Measurements from ENCODE around the gene CACNA2D1.

Gene CACNA2D1

DNA sequence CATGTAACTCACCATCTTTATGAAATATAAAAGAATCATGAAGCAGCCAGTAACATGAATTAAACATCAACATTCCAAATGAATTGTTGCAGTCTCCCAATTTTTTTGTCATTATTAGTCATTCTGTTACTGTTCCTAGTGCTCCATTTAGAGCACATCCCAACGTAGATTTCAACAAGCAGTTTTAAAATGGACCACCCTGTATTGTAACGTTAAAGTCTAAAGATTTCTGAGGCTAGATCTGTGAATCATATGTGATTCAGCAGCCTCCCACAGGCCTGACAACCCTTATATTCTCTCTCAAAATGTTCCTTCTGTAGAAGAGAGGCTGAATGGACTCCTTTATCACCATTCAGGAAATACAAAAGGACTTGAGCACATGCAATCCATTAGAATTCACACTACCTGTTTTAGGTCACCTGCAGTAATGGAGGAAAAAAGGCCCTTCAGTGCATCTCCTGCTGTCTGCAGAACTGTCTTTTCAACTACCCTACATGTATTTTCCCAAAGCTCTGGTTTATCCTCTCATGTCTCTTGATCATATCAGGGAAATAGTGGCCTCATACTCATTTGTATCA, 81.4 kb downstream of the CACNA2D1 start:
- no peak overlapping the region for H3K23ac ChIP-seq (ENCODE audit: low read length)
- H3K36me3 ChIP-seq (ENCODE audit: control insufficient read depth, insufficient read depth, low read length) = no peaks in the 10 kb centered on the region
- no peak overlapping the region for H3K27ac ChIP-seq (ENCODE audit: low read depth, low read length)
- no peak overlapping the region for H2AK5ac ChIP-seq (ENCODE audit: low read length)
- no peak overlapping the region for H4K8ac ChIP-seq (ENCODE audit: low read depth, low read length)
- no peak overlapping the region for H3K9ac ChIP-seq (ENCODE audit: low read length)
- WGBS (ENCODE audit: extremely low coverage, insufficient coverage, low lambda C conversion rate) = no CpG with 5 or more reads among the region's 2 CpGs
- no peak overlapping the region for H2BK15ac ChIP-seq (replicated peaks; ENCODE audit: low read depth)
- no peak for DNase-seq
- no peak overlapping the region for H3K4me3 ChIP-seq (ENCODE audit: low read length)
- no peaks in the 10 kb centered on the region for H3K79me2 ChIP-seq (ENCODE audit: control insufficient read depth, insufficient read depth, low read length)
- H3K4ac ChIP-seq (ENCODE audit: low read depth, low read length) = no peak overlapping the region
- H3K56ac ChIP-seq (ENCODE audit: low read length) = no peak overlapping the region
- H4K5ac ChIP-seq (ENCODE audit: low read length) = no peak overlapping the region
- no peak overlapping the region for H3K18ac ChIP-seq (ENCODE audit: low read length)
- H2BK120ac ChIP-seq (ENCODE audit: low read depth, low read length) = no peak overlapping the region
- H3K4me1 ChIP-seq (ENCODE audit: control insufficient read depth, low read depth, low read length) = no peaks in the 10 kb centered on the region
- no peaks in the 10 kb centered on the region for H3K27me3 ChIP-seq (ENCODE audit: insufficient read depth, low read length, poor library complexity)
- no peak overlapping the region for H2BK5ac ChIP-seq (ENCODE audit: low read length)
- H3K79me1 ChIP-seq (ENCODE audit: low read length) = no peaks in the 10 kb centered on the region
- no peak overlapping the region for H3K4me2 ChIP-seq (ENCODE audit: low read length)

DNA sequence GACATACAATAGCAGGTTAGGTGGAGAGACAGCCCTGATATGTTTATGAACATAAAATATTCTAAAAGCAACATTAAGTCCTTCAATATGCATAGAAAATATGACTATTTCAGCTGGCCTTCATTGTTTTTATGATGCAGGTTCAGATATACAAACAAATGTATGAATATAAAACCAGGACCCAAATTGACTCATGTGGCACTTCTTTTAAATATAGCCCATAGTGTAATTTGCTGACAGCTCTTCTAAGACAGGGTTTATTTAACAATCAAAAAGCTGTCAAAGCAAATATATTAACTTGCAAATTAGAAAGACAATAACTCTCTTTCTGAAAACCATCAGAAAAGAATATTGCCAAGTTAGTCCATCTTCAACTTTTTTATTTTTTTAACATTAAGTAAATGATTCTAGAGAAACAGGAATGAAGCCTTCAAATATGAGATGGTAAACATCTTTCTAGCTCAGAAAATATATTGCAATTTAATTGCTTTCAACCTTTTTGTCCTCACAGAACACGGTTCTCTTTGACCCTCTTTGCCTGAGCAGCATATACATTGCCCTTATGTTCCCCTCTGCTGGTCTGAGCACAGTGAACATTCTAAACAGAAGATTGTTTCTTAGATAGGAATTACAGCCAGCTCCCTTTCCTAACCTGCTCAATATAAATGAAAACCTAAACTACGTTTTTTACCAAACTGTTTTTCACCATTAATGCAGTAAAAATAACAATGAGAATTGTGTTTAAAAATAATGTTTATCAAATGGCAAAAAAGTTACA, 82.8 kb downstream of the CACNA2D1 start:
- no peaks in the 10 kb centered on the region for H3K79me1 ChIP-seq (ENCODE audit: low read length)
- DNase-seq = no peak
- no peaks in the 10 kb centered on the region for H3K79me2 ChIP-seq (ENCODE audit: control insufficient read depth, insufficient read depth, low read length)
- no peak overlapping the region for H4K5ac ChIP-seq (ENCODE audit: low read length)
- no CpG with 5 or more reads among the region's 2 CpGs for WGBS (ENCODE audit: extremely low coverage, insufficient coverage, low lambda C conversion rate)
- no peak overlapping the region for H3K56ac ChIP-seq (ENCODE audit: low read length)
- no peak overlapping the region for H3K4me2 ChIP-seq (ENCODE audit: low read length)
- no peak overlapping the region for H3K4me3 ChIP-seq (ENCODE audit: low read length)
- H3K27ac ChIP-seq (ENCODE audit: low read depth, low read length) = no peak overlapping the region
- H4K8ac ChIP-seq (ENCODE audit: low read depth, low read length) = no peak overlapping the region
- H2BK5ac ChIP-seq (ENCODE audit: low read length) = no peak overlapping the region
- H2BK120ac ChIP-seq (ENCODE audit: low read depth, low read length) = no peak overlapping the region
- no peak overlapping the region for H3K18ac ChIP-seq (ENCODE audit: low read length)
- no peak overlapping the region for H3K4ac ChIP-seq (ENCODE audit: low read depth, low read length)
- no peak overlapping the region for H2BK15ac ChIP-seq (replicated peaks; ENCODE audit: low read depth)
- no peak overlapping the region for H3K23ac ChIP-seq (ENCODE audit: low read length)
- H2AK5ac ChIP-seq (ENCODE audit: low read length) = no peak overlapping the region
- no peaks in the 10 kb centered on the region for H3K4me1 ChIP-seq (ENCODE audit: control insufficient read depth, low read depth, low read length)
- H3K27me3 ChIP-seq (ENCODE audit: insufficient read depth, low read length, poor library complexity) = no peaks in the 10 kb centered on the region
- H3K9ac ChIP-seq (ENCODE audit: low read length) = no peak overlapping the region
- no peaks in the 10 kb centered on the region for H3K36me3 ChIP-seq (ENCODE audit: control insufficient read depth, insufficient read depth, low read length)

GRCh38 chr7:82359426-82359825, 84.2 kb downstream of the CACNA2D1 start:
- H2BK120ac ChIP-seq (ENCODE audit: low read depth, low read length) = no peak overlapping the region
- WGBS (ENCODE audit: extremely low coverage, insufficient coverage, low lambda C conversion rate) = 100% methylated on average over 1 of the region's 3 CpGs

DNA sequence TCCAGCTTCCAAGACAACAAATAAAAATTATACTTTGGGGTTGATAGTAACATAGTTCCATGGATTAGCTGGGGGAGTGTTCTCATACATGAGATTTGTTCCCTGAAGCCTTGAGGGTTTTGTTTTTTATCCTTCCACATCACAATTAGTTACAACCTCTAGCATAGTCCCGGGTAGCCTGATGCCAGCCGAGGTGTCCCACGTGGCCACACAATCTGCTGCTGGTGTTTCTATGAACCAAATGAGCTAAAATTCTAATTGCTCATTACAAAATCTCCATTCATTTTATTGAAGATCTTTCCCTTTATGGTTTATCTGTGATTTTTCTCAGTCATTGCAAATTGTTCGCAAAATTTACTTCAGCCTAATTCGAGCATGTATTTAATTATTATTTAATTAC, 84.7 kb downstream of the CACNA2D1 start:
- Histone ChIP-seq H3K79me1 (ENCODE audit: low read length) (no peaks in the 10 kb centered on the region), H3K4me2 (ENCODE audit: low read length) (no peak overlapping the region), H3K4ac (ENCODE audit: low read depth, low read length) (no peak overlapping the region), H4K5ac (ENCODE audit: low read length) (no peak overlapping the region), H2BK15ac (replicated peaks; ENCODE audit: low read depth) (no peak overlapping the region), H2BK120ac (ENCODE audit: low read depth, low read length) (no peak overlapping the region), H3K27me3 (ENCODE audit: insufficient read depth, low read length, poor library complexity) (no peaks in the 10 kb centered on the region), H3K36me3 (ENCODE audit: control insufficient read depth, insufficient read depth, low read length) (no peaks in the 10 kb centered on the region), H2BK5ac (ENCODE audit: low read length) (no peak overlapping the region), H3K79me2 (ENCODE audit: control insufficient read depth, insufficient read depth, low read length) (no peaks in the 10 kb centered on the region), H3K9ac (ENCODE audit: low read length) (no peak overlapping the region), H3K4me1 (ENCODE audit: control insufficient read depth, low read depth, low read length) (no peaks in the 10 kb centered on the region), H3K4me3 (ENCODE audit: low read length) (no peak overlapping the region), H3K27ac (ENCODE audit: low read depth, low read length) (no peak overlapping the region), H3K56ac (ENCODE audit: low read length) (no peak overlapping the region), H2AK5ac (ENCODE audit: low read length) (no peak overlapping the region), H3K23ac (ENCODE audit: low read length) (no peak overlapping the region), H4K8ac (ENCODE audit: low read depth, low read length) (no peak overlapping the region), H3K18ac (ENCODE audit: low read length) (no peak overlapping the region)
- no CpG with 5 or more reads among the region's 5 CpGs for WGBS (ENCODE audit: extremely low coverage, insufficient coverage, low lambda C conversion rate)
- no peak for DNase-seq

More at GRCh38 chr7:82359426-82359825, 84.2 kb downstream of the CACNA2D1 start:
- Histone ChIP-seq H3K27ac (ENCODE audit: low read depth, low read length) (no peak overlapping the region), H4K5ac (ENCODE audit: low read length) (no peak overlapping the region), H4K8ac (ENCODE audit: low read depth, low read length) (no peak overlapping the region), H3K4me1 (ENCODE audit: control insufficient read depth, low read depth, low read length) (no peaks in the 10 kb centered on the region), H2AK5ac (ENCODE audit: low read length) (no peak overlapping the region), H3K4me3 (ENCODE audit: low read length) (no peak overlapping the region), H3K27me3 (ENCODE audit: insufficient read depth, low read length, poor library complexity) (no peaks in the 10 kb centered on the region), H3K4ac (ENCODE audit: low read depth, low read length) (no peak overlapping the region), H2BK5ac (ENCODE audit: low read length) (no peak overlapping the region), H3K79me1 (ENCODE audit: low read length) (no peaks in the 10 kb centered on the region), H3K36me3 (ENCODE audit: control insufficient read depth, insufficient read depth, low read length) (no peaks in the 10 kb centered on the region), H3K9ac (ENCODE audit: low read length) (no peak overlapping the region), H3K56ac (ENCODE audit: low read length) (no peak overlapping the region), H3K4me2 (ENCODE audit: low read length) (no peak overlapping the region), H3K23ac (ENCODE audit: low read length) (no peak overlapping the region), H2BK15ac (replicated peaks; ENCODE audit: low read depth) (no peak overlapping the region), H3K18ac (ENCODE audit: low read length) (no peak overlapping the region), H3K79me2 (ENCODE audit: control insufficient read depth, insufficient read depth, low read length) (no peaks in the 10 kb centered on the region)
- DNase-seq = peak; percentile 18

DNA sequence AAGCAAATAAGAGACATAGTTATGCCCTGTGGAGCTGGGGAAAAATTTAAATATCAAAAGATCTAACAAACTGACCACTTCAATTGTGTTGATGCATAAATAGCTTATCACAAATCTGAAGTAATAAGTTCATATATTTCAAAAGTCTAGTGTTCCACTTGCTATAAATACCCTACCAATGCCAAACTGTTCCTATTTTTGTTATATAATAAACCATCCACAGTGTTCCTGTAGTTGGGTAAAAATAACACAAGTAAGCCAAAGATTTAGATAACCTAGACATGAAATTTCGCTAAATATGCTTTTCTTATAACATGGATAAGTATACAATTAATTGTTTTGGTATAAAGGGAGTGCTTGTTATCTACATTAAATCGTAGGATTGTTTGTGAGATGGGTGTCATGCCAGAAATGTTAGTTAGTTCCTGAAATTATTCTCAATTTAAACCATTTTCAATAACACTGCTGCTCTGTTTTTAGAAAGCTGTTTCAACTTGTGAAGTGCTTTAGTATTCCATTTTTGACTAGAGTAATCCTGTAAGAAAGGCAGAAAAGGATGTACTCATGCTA, 85.5 kb downstream of the CACNA2D1 start:
- 100% methylated on average over 1 of the region's 2 CpGs for WGBS (ENCODE audit: extremely low coverage, insufficient coverage, low lambda C conversion rate)
- Histone ChIP-seq H3K23ac (ENCODE audit: low read length) (no peak overlapping the region), H2BK5ac (ENCODE audit: low read length) (no peak overlapping the region), H3K36me3 (ENCODE audit: control insufficient read depth, insufficient read depth, low read length) (no peaks in the 10 kb centered on the region), H3K79me2 (ENCODE audit: control insufficient read depth, insufficient read depth, low read length) (no peaks in the 10 kb centered on the region), H3K4me2 (ENCODE audit: low read length) (no peak overlapping the region), H2BK120ac (ENCODE audit: low read depth, low read length) (no peak overlapping the region), H3K4me1 (ENCODE audit: control insufficient read depth, low read depth, low read length) (no peaks in the 10 kb centered on the region), H3K18ac (ENCODE audit: low read length) (no peak overlapping the region), H3K27me3 (ENCODE audit: insufficient read depth, low read length, poor library complexity) (no peaks in the 10 kb centered on the region), H3K27ac (ENCODE audit: low read depth, low read length) (no peak overlapping the region), H2BK15ac (replicated peaks; ENCODE audit: low read depth) (no peak overlapping the region), H3K79me1 (ENCODE audit: low read length) (peaks cover 1% of the 10 kb centered on the region), H2AK5ac (ENCODE audit: low read length) (no peak overlapping the region), H4K5ac (ENCODE audit: low read length) (no peak overlapping the region), H4K8ac (ENCODE audit: low read depth, low read length) (no peak overlapping the region), H3K9ac (ENCODE audit: low read length) (no peak overlapping the region), H3K4me3 (ENCODE audit: low read length) (no peak overlapping the region), H3K56ac (ENCODE audit: low read length) (no peak overlapping the region), H3K4ac (ENCODE audit: low read depth, low read length) (no peak overlapping the region)
- no peak for DNase-seq
